GM12801 (cell line): ENCODE measurements around the gene B4GALNT2.

Source experiments
- TF ChIP-seq, protein P1 (sequence below): IDR thresholded peaks from one replicate; pipeline ENCODE4 v1.5.1; 2011; ENCODE audit warnings: control low read depth; ENCODE audit not compliant: insufficient read length; ENCODE audit errors: extremely low read depth

The B4GALNT2 gene

DNA sequence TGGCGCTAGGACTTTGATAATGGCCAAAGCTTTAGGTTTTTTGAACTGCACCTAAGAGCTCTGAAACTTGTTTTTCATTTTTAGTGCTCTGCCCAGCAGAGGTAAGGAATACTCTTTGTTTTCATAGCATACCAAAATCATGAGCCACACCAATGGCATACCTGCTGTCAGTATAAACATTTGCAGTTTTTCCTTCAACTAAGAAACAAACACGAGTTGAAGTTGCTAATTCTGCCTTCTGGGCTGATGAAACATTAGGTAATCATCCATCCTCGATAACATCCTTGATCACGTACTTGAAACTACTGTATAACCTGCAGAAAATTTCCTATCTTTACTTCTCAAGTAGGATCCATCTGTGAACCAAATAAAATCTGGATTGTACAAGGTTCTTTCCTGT lies 20.6 kb upstream of the B4GALNT2 start:
- TF ChIP-seq, protein P1, sequence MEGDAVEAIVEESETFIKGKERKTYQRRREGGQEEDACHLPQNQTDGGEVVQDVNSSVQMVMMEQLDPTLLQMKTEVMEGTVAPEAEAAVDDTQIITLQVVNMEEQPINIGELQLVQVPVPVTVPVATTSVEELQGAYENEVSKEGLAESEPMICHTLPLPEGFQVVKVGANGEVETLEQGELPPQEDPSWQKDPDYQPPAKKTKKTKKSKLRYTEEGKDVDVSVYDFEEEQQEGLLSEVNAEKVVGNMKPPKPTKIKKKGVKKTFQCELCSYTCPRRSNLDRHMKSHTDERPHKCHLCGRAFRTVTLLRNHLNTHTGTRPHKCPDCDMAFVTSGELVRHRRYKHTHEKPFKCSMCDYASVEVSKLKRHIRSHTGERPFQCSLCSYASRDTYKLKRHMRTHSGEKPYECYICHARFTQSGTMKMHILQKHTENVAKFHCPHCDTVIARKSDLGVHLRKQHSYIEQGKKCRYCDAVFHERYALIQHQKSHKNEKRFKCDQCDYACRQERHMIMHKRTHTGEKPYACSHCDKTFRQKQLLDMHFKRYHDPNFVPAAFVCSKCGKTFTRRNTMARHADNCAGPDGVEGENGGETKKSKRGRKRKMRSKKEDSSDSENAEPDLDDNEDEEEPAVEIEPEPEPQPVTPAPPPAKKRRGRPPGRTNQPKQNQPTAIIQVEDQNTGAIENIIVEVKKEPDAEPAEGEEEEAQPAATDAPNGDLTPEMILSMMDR, result no peak

- TF ChIP-seq, protein P1, result no peak
Measured at GRCh38 chr17:49112936-49113335, 19.6 kb upstream of the B4GALNT2 start.

GRCh38 chr17:49114703-49115102 lies 17.9 kb upstream of the B4GALNT2 start:
- TF ChIP-seq, protein P1, result no peak

- TF ChIP-seq, protein P1, result no peak
Measured at GRCh38 chr17:49117587-49118230, 14.9 kb upstream of the B4GALNT2 start.

DNA sequence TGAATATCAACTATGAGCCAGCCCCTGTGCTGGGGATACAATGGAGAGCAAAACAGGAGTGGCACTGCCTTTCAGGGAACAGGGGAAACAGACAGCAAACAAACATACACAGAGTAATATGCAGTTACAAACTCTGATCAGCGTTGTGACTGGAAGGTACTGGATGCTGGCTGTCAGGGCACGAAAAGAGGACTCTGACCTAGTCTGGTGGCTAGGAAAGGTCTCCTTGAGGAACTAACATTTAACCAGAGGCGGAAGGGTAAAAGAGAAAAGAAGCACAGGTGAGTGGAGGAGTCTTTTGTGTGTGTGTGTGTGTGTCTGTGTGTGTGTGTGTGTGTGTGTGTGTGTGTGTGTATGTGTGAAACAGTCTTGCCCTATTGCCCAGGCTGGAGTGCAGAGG lies 12.4 kb upstream of the B4GALNT2 start:
- TF ChIP-seq, protein P1, result no peak

DNA sequence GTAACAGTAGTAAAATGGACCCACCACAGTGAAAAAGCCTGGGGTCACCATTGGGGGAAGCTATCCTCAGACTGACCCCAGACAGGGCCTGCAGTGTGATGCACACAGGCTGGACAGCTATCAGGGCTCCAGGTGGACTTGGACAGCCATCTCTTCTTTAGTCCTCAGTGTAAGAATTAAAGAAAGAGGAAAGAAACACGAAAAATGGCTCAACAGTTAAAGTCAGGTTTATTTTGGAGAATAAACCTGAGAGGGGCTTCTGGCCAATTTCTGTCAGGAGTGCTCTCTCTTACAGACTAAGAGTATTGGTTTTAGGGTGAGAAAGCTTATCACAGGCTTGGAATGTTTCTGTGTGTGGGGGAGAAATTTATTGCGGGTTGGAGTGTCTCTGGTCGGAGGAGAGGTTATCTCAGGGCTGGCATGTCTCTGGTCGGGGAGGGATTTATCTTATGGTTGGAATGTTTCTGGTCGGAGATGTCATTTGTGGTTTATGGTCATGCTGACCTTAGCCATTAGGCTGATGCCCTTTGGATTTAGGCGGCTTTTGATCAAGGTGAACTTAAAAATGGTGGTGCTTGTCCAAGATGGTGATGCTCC lies 10.8 kb upstream of the B4GALNT2 start:
- TF ChIP-seq, protein P1, result no peak

DNA sequence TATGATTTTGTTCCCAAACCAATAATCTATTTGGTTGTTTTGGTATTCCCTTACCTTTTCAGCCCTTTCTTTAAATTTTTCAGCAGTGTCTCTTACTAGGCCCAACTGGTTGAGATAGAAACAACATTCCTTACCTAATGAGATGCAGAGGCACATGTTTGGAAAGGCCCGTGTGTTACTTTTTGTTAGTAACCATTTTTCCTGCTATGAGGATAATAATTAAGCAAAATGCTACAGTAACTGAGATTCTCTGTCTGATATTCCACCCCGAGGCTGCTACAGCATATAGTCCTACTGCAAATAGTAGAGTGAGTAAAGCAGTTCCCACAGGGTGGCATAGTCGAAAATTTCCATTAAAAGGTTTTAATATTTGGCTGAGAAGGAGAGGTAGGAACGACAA lies 10.0 kb upstream of the B4GALNT2 start:
- TF ChIP-seq, protein P1, result no peak
